DMS79 (cell line): ENCODE measurements around the gene MAST2.
"Not testable (repeated sequence)": the region's sequence is repeated elsewhere in the genome, so short reads cannot be mapped to it uniquely, and the experiment has no call there.

Experiments
- DNase-seq: peaks from one replicate; lab custom pipeline; 2025; lab: John Stamatoyannopoulos, UW

The MAST2 gene

DNA sequence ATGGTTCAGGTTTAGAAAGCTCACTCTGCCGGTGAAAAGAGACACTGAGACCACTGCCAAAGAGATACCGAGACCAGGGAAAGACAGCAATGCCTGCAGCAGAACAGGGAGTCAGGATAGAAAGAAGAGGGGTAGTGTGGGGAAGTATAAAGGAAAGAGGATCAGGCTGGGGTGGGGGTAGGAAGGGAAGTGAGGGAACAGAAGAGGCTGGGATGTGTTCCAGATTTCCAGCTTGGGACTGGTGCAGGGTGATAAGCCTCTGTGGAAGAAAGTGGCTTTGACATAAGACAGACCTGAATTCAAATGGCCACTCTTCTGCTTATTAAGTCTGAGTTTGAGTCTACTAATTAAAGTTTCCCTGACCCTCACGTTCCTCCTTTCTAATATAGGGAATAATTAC, 223.1 kb downstream of the MAST2 start:
- no peak for DNase-seq

DNA sequence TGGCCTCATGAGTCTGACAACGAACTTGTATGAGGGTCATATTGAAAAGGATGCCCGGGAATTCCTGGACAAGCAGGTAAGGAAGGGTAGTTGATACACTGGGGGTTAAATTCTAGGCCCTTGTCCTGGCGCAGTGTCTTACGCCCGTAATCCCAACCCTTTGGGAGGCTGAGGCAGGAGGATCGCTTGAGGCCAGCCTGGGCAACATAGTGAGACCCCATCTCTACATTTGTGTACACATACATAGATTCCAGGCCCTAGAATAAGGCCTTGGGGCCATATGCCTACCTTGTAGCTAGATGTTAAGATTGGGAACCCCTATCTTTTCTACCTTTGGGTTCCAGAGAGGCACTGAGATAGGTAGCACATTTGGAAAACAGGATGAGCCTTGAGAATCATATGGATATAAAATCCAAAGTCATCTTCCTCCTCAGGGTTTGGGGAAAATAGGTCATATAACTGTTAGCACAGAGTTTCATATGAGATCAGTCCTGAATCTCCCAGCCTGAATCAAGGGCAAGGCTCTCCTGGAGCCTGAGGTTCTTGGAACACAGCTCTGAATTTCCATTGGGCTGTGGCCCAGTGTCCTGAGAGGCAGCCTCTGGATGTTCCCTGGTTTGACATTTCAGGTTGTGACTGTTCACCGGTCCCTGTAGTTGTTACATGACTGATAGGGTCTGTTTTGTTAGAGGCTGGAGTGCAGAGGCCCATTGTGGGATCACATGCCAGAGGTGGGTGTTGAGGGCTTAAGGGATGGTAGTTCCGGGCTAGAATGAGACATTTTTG, 224.6 kb downstream of the MAST2 start:
- no peak for DNase-seq

GRCh38 chr1:46030074-46030870, 226.9 kb downstream of the MAST2 start:
- peak; percentile 31 for DNase-seq

DNA sequence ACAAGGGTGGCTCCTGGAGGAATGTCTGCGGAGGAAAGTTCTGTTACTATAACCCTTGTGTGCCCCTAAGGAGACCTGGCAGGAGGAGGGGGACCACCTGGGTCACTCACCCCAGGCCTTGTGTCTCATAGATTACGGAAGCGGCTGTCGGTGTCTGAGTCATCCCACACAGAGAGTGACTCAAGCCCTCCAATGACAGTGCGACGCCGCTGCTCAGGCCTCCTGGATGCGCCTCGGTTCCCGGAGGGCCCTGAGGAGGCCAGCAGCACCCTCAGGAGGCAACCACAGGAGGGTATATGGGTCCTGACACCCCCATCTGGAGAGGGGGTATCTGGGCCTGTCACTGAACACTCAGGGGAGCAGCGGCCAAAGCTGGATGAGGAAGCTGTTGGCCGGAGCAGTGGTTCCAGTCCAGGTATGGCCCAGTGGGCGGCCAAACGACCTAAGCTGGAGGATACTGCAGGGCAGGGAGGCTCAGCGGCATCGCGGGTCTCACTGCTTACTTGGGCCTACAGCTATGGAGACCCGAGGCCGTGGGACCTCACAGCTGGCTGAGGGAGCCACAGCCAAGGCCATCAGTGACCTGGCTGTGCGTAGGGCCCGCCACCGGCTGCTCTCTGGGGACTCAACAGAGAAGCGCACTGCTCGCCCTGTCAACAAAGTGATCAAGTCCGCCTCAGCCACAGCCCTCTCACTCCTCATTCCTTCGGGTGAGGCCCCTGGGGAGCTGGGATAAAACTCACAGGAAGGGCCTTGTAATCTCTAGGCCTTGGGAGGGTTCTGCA, 227.7 kb downstream of the MAST2 start:
- no peak for DNase-seq

DNA sequence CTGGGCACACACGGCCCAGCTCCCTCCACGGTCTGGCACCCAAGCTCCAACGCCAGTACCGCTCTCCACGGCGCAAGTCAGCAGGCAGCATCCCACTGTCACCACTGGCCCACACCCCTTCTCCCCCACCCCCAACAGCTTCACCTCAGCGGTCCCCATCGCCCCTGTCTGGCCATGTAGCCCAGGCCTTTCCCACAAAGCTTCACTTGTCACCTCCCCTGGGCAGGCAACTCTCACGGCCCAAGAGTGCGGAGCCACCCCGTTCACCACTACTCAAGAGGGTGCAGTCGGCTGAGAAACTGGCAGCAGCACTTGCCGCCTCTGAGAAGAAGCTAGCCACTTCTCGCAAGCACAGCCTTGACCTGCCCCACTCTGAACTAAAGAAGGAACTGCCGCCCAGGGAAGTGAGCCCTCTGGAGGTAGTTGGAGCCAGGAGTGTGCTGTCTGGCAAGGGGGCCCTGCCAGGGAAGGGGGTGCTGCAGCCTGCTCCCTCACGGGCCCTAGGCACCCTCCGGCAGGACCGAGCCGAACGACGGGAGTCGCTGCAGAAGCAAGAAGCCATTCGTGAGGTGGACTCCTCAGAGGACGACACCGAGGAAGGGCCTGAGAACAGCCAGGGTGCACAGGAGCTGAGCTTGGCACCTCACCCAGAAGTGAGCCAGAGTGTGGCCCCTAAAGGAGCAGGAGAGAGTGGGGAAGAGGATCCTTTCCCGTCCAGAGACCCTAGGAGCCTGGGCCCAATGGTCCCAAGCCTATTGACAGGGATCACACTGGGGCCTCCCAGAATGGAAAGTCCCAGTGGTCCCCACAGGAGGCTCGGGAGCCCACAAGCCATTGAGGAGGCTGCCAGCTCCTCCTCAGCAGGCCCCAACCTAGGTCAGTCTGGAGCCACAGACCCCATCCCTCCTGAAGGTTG, 231.4 kb downstream of the MAST2 start:
- DNase-seq, result peak; percentile 14

- DNase-seq, result peak; percentile 69
Observed at GRCh38 chr1:46036894-46037839, 233.8 kb downstream of the MAST2 start.

DNA sequence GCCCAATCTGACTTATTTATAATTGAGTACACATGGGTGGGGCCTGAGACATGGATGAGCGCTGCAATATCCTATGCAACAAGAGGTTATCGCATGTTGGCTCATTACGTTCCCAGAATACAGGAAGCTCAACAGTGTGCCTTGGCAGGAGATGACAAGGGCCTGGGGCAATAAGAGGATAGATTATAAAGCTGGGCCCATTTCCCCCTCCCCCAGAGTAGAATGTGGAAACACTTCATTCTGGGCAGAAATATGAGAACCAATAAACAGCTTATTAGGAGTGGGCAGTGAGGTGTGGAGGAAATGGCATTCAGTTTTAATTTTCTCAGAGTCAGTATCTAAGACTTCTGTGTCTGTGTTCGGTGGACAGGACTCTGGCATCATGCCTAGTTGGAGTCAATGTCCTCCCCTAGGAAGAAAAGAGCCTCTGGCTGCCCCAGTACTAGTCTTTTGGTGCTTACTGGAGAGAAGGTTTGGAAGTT, 236.2 kb downstream of the MAST2 start:
- DNase-seq, result peak; percentile 73

DNA sequence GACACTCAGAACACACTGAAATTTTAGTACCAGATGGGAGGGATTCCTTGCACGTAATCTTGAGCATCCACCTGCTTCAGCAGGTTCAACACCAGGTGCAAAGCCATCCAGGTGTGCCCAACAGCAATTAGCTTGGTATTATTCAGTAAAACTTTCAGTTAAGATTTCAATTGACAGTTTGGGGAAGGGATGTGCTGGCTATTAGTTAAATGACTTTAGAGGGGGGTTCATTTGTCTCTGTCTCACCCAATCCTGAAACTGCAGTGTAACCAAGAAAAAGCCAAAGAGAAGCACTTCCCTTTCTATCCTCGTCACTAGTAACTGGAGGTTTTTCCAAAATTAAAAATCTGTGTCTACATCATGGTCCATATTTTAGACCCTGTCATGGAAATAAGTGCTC, 238.1 kb downstream of the MAST2 start:
- peak; percentile 28 for DNase-seq

DNA sequence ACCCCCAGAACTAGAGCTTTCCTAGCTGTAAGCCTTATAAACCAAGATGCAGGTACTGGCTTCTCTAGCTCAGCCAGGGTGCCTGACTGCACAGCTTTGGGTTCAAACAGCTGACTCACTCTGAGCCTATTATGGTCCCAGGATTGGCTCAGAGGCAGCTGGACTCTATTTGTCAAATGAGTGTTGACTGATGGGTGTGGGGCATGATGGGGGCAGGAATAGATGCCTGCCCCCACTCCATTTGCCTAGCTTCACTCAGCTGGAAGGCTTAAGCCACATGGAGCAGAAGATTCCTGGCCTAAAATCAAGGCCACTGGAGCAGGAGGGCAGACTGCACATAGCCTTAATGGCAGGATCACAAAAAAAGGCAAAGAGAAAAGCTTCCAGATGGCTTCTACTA, 238.6 kb downstream of the MAST2 start:
- DNase-seq, result no peak

DNA sequence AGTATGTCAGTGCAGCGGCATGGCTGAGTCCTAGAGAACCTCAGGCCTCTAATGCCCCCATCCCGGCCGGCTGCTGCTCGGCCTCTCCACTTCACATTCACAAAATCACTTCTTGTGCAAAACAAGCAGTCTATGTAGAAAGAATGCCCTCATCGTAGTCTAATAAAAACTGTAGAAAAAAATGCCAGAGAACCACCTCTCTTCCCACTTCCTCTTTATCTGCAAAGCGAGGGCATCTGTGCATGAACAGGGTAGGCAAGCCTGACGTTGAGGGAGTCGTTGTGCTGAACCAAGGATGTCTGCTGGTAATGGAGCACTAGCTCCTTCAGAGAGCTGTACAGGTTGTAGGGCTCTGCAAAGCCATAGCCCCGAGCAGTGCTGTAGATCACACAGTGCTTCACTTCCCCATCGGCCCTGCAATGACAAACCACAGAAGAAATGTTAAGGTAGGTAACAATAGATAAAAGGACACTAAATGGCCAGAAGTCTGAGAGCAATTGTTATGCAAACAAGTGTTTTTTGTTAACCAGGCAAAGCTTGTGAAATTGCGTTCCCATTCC, 240.1 kb downstream of the MAST2 start:
- DNase-seq, result peak; percentile 63

GRCh38 chr1:46044116-46044515, 240.7 kb downstream of the MAST2 start:
- DNase-seq, result no peak

DNA sequence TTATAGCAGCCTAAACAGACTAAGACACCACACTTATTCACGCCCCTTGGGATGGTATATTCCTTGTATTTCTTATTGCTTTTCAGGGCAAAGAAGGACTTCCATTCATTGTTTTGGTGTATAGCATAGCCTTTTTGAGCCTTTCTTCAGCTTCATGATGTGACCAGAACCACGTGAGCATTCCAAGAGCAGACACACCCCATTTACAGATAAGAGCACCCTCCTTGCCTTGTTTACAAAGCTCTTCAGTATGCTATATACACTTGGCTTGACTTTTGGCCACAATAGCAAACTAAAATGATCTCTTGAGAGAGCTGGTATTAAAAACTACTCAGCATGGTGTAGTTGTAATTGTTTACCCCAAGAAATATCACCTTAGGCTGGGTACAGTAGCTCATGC, 250.3 kb downstream of the MAST2 start:
- DNase-seq, result peak; percentile 95

DNA sequence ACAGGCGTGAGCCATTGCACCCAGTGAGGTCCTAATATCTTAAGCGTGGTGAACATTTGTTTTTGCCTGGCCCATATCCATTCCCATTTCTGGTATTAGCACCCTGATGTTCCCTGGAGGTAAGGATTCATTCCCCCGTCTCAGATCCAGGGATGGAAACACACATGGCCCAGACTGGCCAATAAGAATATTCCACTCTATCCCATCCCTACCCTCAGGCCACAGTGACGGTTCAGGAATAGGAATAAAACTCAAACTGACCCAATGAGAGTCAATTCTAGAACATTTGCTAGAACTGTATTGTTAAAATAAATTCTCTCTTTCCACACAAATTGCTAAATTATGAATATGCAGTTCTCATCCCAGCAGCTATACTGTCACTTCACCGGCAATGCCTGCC, 252.9 kb downstream of the MAST2 start:
- DNase-seq, result no peak

DNA sequence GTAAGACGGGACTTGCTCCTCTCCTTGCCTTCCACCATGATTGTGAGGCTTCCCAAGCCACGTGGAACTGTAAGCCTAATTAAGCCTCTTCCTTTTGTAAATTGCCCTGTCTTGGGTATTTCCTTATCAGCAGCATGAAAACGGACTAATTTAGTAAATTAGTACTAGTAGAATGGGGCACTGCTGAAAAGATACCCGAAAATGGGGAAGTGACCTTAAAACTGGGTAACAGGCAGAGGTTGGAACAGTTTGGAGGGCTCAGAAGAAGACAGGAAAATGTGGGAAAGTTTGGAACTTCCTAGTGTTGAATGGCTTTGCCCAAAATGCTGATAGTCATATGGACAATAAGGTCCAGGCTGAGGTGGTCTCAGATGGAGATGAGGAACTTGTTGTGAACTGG, 253.8 kb downstream of the MAST2 start:
- DNase-seq, result not testable (repeated sequence)

- no peak for DNase-seq
Observed at GRCh38 chr1:46057781-46058180, 254.4 kb downstream of the MAST2 start.

DNA sequence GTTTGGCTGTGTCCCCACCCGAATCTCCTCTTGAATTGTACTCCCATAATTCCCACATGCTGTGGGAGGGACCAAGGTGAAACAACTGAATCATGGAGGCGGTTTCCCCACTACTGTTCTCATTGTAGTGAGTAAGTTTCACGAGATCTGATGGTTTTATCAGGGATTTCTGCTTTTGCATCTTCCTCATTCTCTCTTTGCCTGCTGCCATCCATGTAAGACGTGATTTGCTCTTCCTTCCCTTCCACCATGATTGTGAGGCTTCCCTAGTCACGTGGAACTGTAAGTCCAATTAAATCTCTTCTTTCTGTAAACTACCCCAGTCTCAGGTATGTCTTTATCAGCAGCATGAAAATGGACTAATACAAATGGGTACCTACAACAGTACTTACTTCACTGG, 255.5 kb downstream of the MAST2 start:
- DNase-seq, result no peak

DNA sequence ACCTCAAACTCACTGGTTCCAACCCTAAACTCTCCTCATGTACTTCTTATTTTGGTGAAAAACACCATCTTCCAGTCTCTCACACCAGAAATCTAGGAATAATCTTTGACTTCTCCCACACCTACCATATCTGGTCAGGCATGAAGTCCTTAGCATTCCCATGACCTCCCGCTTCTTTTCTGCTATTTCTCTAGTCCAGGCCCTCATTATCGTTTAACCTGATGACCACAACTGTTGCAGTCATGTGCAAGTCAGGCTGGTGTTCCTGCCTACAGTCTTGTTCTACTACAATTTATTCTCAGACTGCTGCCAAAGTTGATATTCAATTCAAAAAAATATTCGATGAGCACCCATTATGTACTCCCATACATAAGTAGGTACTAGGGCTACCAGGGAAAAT, 257.7 kb downstream of the MAST2 start:
- no peak for DNase-seq

DNA sequence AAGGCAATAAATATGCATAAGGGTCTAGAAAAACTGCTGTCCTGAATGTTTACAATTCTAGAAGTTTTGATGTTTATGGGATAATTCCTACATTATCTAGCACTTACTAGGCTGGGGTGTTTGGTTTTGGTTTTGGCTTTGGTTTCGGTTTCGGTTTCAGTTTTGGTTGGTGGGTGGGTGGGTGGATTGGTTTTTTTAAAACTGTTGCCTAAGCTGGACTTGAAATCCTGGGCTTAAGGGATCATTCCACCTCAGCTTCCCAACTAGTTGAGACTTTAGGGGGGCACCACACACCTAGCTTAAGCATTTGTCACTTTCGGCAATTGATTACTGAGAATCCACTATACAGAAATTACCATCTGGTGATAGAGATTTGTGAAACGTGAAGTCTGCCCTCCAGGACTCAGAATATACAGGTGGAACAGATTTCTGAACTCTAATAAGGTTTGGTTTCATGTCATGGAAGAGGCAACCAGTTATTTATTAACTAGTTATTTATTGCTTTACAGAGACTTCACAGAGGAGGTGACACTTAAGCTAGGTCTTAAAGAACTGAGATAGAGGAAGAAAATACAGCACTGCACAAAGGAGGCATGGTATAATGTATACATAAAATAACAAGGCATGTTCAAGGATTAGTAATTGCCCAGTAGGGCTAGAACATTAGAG, 259.4 kb downstream of the MAST2 start:
- no peak for DNase-seq

GRCh38 chr1:46064708-46065107, 261.3 kb downstream of the MAST2 start:
- DNase-seq, result no peak
